ENCODE results near the gene PAX4.

GRCh38 chr7:127591591-127591990, 26.4 kb downstream of the PAX4 start:
- TF ChIP-seq CTCF (IDR thresholded peaks at IDR 0.05 in 4 of 5, conservative IDR thresholded peaks at IDR 0.05 in 1 of 5) (no peak), POLR2A (IDR thresholded peaks at IDR 0.05) (no peak)

Measured in gastrocnemius medialis (tissue), 4 donors.